Transverse colon (tissue), 4 donors: ENCODE data around the gene CANT1. TPM values are rescaled to one million over a fixed set of nuclear protein-coding genes. Genes with fewer than 3 reads are reported as not detected.
"Not testable (repeated sequence)": the region's sequence is repeated elsewhere in the genome, so short reads cannot be mapped to it uniquely, and the experiment has no call there.

Experiments
- DNase-seq: peaks from one replicate; pipeline ENCODE4 v3.0.0-alpha.2; 2019
- H3K27ac ChIP-seq, 4 donors: fragments of 200-600 bp; sonication (generic); 2 replicates each; pipeline ENCODE4 v1.5.1; 2016 to 2018; ENCODE audit warnings: inconsistent platforms in 4 of 4
- H3K27me3 ChIP-seq: fragments of 200-600 bp; sonication (generic); 2 replicates; pipeline ENCODE4 v1.5.1; 2017; ENCODE audit warnings: inconsistent platforms
- H3K36me3 ChIP-seq, 4 donors: fragments of 200-600 bp; sonication (generic); 2 replicates each; pipeline ENCODE4 v1.5.1; 2017 to 2019; ENCODE audit warnings: inconsistent platforms in 4 of 4
- H3K4me1 ChIP-seq, 4 donors: fragments of 200-600 bp; sonication (generic); 2 replicates each; pipeline ENCODE4 v1.5.1; 2017 to 2020; ENCODE audit warnings: inconsistent platforms in 4 of 4
- H3K4me3 ChIP-seq, 4 donors: fragments of 200-600 bp; sonication (generic); 1 replicate in 1 of 4; 2 replicates in 3 of 4; pipeline versions ENCODE4 v1.5.1 to v1.6.1; 2017 to 2019; ENCODE audit warnings: inconsistent platforms in 4 of 4
- H3K9me3 ChIP-seq, 2 donors: fragments of 200-600 bp; sonication (generic); 2 replicates each; pipeline ENCODE4 v1.5.1; 2017 to 2019; ENCODE audit warnings: inconsistent platforms in 2 of 2
- EP300 ChIP-seq: sonication (generic); formaldehyde crosslinking; IDR thresholded peaks from one replicate; pipeline ENCODE4 v1.6.1; 2017; ENCODE audit warnings: antibody characterized with exemption, low read depth
- POLR2A ChIP-seq: fragments of 450-650 bp; IDR thresholded peaks from one replicate; pipeline ENCODE4 v1.6.1; 2016; ENCODE audit warnings: antibody characterized with exemption, mild to moderate bottlenecking, moderate library complexity
- POLR2AphosphoS5 ChIP-seq, 3 donors: sonication (generic); formaldehyde crosslinking; IDR thresholded peaks; one replicate each; pipeline ENCODE4 v1.6.1; 2016; ENCODE audit warnings: antibody characterized with exemption in 3 of 3
- WGBS, 2 donors: methylation state at CpG; one replicate each; pipeline ENCODE4 v1.1.5; 2018; ENCODE audit warnings: low coverage in 1 of 2; 5-methylcytosine and 5-hydroxymethylcytosine counted together
- in situ Hi-C, 4 donors: fragments of 200-750 bp; cut with MboI; loops; one replicate each; pipeline versions ENCODE4 v1.15.0 to v1.15.1; 2017; ENCODE audit warnings: low sequenced_read_pairs in 3 of 4, low pct_ligation_motif_present in 1 of 4, low pct_unique_long_range_greater_than_20kb in 1 of 4
- intact Hi-C: fragments of 100-400 bp; cut with DNase I; formaldehyde crosslinking; loops from one replicate; pipeline ENCODE4 v1.15.1; 2023; ENCODE audit warnings: low total_unique reads
- total RNA-seq, 4 donors: library from RNA; depleted of rRNA; stranded (reverse); fragments of >200 nt; gene quantifications; one replicate each; pipeline ENCODE4 v1.1.0, GENCODE V29; 2016
- TF ChIP-seq, protein P1 (sequence below), 5 experiments: fragments of 200-600 bp in 3 of 5; fragments of 450-650 bp in 2 of 5; sonication (generic) in 3 of 5; IDR thresholded peaks; 1 replicate in 2 of 5; 2 replicates in 3 of 5; pipeline ENCODE4 v1.5.1; 2016 to 2017; ENCODE audit warnings: antibody characterized with exemption in 5 of 5, inconsistent platforms in 3 of 5, mild to moderate bottlenecking in 2 of 5, moderate library complexity in 1 of 5

The CANT1 gene
- total RNA-seq, 4 donors from 2014 or later, result 89.4 to 231 (median 138) TPM

GRCh38 chr17:78965491-78965924, 44.1 kb downstream of the CANT1 start:
- in situ Hi-C loops (loop anchor here in 1 of 4 donors (5.0 kb wide), 1 partner anchor 103 kb away; no protein-coding TSS in a partner anchor), intact Hi-C loops (no loop called here)
- no peak for DNase-seq
- no peak overlapping the region for H3K4me3 ChIP-seq
- H3K4me1 ChIP-seq, result peaks cover 0 to 18% (median 9%) of the 10 kb centered on the region in 4 donors
- TF ChIP-seq, protein P1, sequence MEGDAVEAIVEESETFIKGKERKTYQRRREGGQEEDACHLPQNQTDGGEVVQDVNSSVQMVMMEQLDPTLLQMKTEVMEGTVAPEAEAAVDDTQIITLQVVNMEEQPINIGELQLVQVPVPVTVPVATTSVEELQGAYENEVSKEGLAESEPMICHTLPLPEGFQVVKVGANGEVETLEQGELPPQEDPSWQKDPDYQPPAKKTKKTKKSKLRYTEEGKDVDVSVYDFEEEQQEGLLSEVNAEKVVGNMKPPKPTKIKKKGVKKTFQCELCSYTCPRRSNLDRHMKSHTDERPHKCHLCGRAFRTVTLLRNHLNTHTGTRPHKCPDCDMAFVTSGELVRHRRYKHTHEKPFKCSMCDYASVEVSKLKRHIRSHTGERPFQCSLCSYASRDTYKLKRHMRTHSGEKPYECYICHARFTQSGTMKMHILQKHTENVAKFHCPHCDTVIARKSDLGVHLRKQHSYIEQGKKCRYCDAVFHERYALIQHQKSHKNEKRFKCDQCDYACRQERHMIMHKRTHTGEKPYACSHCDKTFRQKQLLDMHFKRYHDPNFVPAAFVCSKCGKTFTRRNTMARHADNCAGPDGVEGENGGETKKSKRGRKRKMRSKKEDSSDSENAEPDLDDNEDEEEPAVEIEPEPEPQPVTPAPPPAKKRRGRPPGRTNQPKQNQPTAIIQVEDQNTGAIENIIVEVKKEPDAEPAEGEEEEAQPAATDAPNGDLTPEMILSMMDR (IDR thresholded peaks at IDR 0.05), result no peak
- TF ChIP-seq EP300 (no peak), POLR2AphosphoS5 (IDR thresholded peaks at IDR 0.05) (no peak), POLR2A (no peak)
- H3K9me3 ChIP-seq, result no peaks in the 10 kb centered on the region
- no peak overlapping the region for H3K27ac ChIP-seq
- H3K36me3 ChIP-seq, result no peaks in the 10 kb centered on the region
- 84 to 100% methylated on average over 1 to 8 of the region's 8 CpGs for whole genome bisulfite sequencing, 2 donors
- H3K27me3 ChIP-seq, result no peaks in the 10 kb centered on the region

GRCh38 chr17:78963378-78963777, 46.2 kb downstream of the CANT1 start:
- Histone ChIP-seq H3K4me1 (peaks cover 0 to 18% (median 9%) of the 10 kb centered on the region in 4 donors), H3K4me3 (no peak overlapping the region), H3K36me3 (no peaks in the 10 kb centered on the region), H3K9me3 (no peaks in the 10 kb centered on the region), H3K27me3 (no peaks in the 10 kb centered on the region), H3K27ac (peak overlapping the region in 1 of 4 donors; percentile 42)
- in situ Hi-C loops (no loop called here), intact Hi-C loops (no loop called here)
- WGBS, 2 donors, result 83 to 92% methylated on average over 3 to 6 of the region's 6 CpGs
- TF ChIP-seq POLR2A (no peak), EP300 (no peak), POLR2AphosphoS5 (IDR thresholded peaks at IDR 0.05) (no peak)
- TF ChIP-seq, protein P1 (IDR thresholded peaks at IDR 0.05), result no peak
- DNase-seq, result no peak

DNA sequence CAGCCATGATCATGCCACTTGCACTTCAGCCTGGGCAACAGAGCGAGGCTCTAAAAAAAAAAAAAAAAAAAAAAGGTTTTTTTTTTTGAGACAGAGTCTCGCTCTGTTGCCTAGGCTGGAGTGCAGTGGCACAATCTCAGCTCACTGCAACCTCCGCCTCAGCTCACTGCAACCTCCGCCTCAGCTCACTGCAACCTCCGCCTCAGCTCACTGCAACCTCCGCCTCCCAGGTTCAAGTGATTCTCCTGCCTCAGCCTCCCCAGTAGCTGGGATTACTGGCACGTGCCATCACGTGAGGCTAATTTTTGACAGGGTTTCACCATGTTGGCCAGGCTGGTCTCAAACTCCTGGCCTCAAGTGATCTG, 46.6 kb downstream of the CANT1 start:
- 92% methylated on average over 8 of the region's 8 CpGs; no CpG with 5 or more reads in 1 of the 2 donors for WGBS, 2 donors
- in situ Hi-C loops, H3K9me3 ChIP-seq, DNase-seq, intact Hi-C loops, H3K27me3 ChIP-seq, H3K36me3 ChIP-seq, H3K4me3 ChIP-seq: not testable (repeated sequence)
- Histone ChIP-seq H3K4me1 (peaks cover 0 to 18% (median 9%) of the 10 kb centered on the region in 4 donors), H3K27ac (peak overlapping the region in 2 of 4 donors; percentile 51 to 54)

GRCh38 chr17:78962345-78962983, 47.1 kb downstream of the CANT1 start:
- H3K4me3 ChIP-seq, result no peak overlapping the region
- H3K4me1 ChIP-seq, result peaks cover 0 to 18% (median 9%) of the 10 kb centered on the region in 4 donors
- in situ Hi-C loops (no loop called here), intact Hi-C loops (no loop called here)
- peak overlapping the region in 3 of 4 donors; percentile 3 to 54 (median 51) for H3K27ac ChIP-seq
- TF ChIP-seq EP300, result no peak
- peak in 1 of 3 donors; percentile 37 for TF ChIP-seq POLR2AphosphoS5 (IDR thresholded peaks at IDR 0.05)
- no peak for TF ChIP-seq POLR2A
- TF ChIP-seq, protein P1 (IDR thresholded peaks at IDR 0.05), result no peak
- H3K36me3 ChIP-seq, result no peaks in the 10 kb centered on the region
- H3K9me3 ChIP-seq, result no peaks in the 10 kb centered on the region
- DNase-seq, result peak; percentile 71
- 36 to 70% methylated on average over 5 to 19 of the region's 19 CpGs for WGBS, 2 donors
- H3K27me3 ChIP-seq, result no peaks in the 10 kb centered on the region
